IPS-NIHi11 (cell line): ENCODE data around the gene RASA3.
"Not testable (repeated sequence)": the region's sequence is repeated elsewhere in the genome, so short reads cannot be mapped to it uniquely, and the experiment has no call there.

Source experiments
- DNase-seq: peaks from one replicate; pipeline ENCODE4 v3.0.0; 2012; ENCODE audit warnings: mixed read lengths, low spot score

RASA3 gene

DNA sequence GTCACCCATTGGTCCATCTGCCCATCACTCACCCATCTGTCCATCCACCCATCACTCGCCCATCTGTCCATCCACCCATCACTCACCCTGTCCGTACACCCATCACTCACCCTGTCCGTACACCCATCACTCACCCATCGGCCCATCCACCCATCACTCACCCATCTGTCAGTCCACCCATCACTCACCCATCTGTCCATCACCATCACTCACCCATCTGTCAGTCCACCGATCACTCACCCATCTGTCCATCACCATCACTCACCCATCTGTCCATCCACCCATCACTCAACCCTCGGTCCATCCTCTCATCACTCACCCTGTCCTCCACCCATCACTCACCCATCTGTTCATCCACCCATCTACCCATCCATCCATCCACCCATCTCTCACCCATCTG is 143.6 kb downstream of the RASA3 start:
- DNase-seq = not testable (repeated sequence)

DNA sequence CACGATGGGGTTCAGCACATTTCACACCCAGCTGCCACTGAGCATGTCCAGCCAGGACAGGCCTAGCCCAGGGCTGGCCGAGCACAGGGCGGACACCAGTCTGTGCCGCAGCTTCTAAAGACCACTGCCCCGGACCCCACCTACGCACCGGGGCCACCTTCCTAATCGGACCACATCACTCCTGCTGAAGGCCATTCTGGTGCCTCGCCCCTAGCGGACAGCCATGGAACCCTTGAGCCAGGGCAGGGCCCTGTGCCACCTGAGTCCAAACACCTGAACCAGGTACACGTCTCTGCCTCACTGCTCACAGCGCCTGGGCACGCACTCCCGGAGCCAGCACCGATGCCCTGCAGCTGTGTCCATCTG is 150.1 kb downstream of the RASA3 start:
- no peak for DNase-seq

DNA sequence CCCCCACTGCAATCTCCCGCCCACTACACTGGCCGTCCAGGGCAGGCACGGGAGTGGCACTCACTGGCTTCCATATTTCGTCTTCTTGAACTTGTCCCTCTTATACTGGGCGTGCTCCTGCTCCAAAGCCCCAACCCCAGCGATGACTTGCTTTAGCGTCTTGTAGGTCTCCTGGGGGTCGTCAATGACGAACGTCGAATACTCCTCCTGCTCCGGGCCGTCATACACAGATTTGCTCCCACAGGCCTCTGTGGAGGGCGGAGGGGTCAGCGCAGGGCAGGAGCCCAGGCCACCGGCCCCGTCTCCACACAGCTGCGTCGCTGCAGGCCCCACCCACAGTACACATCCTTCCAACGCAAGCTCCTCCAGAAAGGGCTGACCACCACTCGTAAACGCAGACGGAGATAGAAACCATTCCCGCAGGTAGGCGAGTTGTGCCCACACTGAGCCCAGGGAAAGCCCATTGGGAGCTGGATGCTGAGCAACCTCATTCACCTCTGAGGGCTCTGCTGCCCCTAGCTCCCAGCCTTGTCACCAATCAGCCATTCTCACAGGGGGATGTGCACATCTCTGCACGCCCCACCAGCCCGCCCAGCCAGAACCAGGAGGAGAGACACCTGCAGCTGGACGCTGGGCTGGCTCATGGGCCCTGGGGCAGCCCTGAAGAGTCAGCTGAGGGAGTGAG is 150.7 kb downstream of the RASA3 start:
- no peak for DNase-seq

DNA sequence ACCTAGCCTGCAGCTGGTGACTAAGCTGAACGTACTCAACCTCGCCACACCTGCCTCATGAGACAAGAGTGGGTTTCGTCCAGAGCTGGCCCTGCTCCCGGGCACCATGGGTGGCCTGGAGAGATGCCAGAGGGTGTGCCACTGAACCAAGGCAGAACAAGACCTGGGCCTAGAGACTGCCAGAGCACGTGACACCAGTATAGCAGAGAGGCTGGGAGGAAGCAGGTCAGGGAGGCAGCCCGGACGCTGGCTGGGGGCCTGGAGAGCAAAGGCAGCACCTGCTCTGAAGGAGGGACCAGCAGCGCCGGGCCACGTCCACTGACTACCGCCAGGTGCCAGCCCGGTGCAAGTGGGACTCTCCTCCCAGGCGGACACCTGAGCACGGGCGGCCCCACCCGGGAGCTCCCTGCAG is 151.2 kb downstream of the RASA3 start:
- DNase-seq = peak; percentile 77

DNA sequence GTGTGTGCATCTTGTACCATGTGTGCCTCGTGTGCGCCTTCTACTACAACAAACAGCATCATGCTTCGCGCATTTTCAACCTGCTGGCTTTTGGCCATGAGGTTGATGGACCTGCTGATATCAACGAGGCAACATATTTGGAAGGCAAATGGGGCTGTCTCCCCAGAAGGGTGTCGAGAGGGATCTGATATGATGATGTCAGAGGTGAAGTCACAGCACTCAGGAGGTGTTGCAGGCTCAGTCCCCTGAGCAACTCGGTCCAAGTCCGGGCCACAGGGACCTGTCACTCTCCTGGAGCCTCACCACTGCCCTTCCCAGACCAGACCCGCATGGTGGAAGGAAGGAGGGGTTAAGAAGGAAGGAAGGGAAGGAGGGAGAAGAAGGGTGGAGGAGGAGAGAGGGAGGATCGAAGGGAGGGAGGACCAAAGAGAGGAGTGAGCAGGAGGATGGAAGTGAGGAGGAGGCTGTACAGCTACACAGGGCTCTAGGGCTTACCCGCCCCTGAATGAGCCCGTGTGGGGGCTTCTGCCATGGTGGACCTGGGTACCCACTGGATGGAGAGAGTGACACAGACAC is 151.8 kb downstream of the RASA3 start:
- DNase-seq = no peak

DNA sequence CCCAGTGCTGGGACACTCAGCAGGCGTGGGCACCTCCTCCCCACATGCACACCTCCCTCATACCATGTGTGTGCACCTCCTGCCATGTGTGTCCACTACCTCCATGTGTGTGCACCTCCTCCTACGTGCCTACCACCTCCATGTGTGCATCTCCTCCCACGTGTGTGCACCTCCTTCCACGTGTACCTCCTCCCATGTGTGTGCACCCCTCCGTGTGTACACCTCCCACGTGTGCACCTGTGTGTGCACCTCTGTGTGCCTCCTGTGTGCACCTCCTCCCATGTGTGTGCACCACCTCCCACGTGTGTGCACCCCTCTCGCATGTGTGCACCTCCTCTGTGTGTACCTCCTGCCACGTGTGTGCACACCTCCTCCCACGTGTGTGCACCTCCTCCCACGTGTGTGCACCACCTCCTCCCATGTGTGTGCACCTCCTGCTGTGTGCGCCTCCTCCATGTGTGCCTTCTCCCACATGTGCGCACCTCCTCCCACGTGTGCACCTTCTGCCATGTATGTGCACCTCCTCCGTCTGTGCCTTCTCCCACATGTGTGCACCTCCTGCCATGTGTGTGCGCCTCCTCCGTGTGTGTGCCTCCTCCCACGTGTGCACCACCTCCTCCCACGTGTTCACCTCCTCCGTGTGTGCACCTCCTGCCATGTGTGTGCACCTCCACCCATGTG is 152.5 kb downstream of the RASA3 start:
- no peak for DNase-seq

DNA sequence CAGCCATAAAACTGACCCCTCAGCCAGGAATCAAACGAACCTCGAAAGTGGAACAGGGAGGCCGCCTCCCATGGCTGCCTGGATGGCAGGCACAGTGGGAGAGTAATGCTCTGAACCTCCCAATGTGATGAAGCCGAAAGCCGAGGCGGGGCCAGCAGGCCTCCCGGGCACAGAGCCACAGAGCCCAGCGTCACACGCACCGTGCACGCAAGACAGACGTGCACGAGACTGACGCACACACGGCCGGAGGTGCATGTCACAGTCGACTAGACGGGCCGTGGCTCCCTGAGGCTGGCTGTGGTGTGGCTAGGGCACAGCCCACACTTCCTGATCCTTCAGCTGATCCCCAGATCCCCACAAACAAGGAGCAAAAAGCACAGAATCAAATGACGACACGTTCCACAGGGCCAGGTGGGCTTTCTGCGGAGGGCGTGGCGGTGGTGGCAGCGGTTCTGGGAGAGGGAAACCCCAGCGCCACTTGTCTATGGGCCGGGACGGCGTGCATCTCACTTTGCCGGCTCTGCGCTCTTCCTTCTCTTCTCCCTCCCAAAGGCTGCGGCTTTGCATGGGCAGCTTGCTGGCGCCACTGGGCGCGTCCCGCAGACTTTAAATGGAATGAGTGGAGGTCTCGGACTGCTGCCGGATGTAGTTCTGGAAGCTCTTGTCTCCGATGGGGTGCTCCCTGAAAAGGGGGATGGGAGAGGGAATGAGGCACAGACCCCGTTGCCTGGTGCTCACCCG is 153.5 kb downstream of the RASA3 start:
- DNase-seq = no peak

DNA sequence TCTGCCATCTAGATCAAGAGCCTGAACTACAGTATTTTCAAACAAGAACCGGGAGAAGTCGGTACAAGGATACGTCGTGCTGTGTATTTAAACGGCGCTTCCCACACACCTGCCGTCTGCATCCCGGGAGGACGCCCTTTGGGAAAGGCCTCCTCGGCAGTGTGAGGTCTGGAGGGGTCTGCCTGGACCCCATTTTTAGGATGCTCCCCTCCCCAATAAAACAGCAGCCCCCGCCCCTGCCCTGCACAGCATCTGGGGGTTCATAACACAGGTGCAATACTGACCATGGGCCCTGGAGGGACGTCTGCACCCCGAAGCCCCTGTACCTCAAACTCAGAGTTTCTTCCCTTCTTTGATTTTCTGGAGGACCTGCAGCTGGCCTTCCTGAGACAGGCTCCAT is 154.4 kb downstream of the RASA3 start:
- DNase-seq = no peak

DNA sequence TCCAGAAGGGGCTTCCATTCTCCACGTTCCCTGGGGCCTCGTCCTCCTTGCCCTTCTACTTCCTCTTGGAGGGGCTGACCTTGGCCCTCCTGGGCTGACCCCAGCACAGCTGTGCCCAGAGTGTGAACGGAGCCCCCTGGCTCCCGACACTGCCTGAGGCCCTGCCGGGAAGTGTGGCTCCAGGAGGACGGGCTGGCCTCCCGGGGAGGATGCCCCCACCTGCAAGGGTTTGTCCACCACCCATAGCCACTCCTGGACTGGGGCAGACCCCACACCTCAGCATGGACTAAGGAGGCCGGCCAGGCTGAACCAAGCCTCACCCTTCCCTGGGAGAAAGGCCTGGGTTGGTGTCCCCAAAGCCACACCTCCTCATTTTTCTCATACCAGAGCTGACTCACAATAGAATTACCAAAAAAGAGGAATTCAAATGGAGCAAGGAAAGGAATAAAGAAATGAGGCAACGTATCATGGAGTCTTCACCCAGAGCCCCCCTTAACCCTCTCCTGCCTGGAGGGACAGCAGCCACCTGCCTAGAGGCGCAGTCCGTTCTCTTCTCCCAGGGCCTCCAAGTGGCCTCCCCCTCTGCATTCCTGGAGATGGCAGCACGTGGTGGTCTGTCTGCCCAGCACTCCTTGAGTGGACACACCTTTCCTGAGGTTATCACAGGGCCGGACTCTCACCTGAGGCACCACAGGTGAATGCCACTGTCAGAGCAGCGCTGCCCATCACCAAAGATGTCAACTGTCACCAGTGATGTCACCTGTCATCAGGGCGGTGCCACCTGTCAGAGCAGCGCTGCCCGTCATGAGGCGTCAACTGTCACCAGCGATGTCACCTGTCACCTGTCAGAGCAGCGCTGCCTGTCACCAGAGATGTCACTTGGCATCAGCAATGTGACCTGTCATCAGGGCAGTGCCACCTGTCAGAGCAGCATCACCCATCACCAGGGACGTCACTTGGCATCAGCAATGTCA is 155.4 kb downstream of the RASA3 start:
- peak; percentile 64 for DNase-seq

DNA sequence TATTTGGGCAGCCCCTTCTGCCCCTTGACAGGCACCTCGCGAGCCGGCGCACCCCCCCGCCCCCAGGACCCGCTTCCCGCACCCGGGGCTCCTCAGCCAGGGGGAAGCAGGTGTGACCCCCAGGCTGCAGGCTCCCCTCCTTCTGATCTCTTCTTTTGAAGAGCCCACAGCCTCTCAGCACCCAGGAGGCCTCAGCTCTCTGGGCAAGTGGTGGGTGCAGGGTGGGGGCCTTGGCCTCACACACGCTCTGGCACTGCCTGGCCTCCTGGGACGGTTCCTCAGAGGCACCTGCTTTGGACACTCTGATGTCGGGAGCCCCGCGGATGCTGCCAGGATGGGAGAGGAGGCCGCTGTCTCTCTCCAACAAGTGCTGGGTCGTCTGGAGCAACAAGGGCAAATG is 157.0 kb downstream of the RASA3 start:
- no peak for DNase-seq

DNA sequence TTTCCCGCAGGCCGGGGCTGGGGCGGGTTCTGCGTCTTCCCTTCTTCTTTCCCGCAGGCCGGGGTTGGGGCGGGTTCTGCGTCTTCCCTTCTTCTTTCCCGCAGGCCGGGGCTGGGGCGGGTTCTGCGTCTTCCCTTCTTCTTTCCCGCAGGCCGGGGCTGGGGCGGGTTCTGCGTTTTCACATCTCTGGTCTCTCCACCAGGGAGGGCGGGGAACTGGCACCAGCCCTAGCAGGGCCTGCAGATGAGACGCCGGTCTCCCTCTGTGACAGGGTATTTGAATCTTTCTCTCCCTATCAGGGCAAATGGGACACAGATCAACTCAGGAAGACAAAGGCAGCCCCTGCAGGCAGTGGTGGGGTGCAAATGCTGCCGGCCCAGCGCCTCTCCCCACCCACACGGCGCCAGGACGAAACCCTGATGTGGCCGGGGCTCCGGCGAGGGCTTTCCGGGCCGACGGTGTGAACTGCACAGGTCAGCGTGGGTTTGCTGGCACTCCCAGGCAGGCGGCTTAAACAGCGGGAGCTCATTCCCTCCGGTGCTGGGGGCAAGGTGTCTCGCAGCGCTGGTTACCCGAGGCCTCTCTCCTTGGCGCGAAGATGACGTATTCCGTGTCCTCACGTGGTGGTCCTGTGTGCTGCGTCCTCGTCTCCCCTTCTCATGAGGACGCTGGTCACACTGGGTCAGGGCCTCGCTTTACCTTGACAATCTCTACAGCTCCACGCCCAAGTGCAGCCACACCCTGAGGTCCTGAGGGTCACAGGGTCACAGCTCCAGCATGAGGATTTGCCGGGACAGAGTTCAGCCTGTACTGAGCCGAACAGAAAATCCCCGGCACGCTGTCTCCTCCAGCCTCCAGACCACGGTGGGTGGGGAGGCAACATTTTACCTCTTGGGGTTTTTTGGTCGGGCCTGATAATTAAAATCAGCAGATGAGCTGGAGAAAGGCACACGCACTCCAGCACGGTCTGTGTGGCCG is 157.8 kb downstream of the RASA3 start:
- DNase-seq = no peak

DNA sequence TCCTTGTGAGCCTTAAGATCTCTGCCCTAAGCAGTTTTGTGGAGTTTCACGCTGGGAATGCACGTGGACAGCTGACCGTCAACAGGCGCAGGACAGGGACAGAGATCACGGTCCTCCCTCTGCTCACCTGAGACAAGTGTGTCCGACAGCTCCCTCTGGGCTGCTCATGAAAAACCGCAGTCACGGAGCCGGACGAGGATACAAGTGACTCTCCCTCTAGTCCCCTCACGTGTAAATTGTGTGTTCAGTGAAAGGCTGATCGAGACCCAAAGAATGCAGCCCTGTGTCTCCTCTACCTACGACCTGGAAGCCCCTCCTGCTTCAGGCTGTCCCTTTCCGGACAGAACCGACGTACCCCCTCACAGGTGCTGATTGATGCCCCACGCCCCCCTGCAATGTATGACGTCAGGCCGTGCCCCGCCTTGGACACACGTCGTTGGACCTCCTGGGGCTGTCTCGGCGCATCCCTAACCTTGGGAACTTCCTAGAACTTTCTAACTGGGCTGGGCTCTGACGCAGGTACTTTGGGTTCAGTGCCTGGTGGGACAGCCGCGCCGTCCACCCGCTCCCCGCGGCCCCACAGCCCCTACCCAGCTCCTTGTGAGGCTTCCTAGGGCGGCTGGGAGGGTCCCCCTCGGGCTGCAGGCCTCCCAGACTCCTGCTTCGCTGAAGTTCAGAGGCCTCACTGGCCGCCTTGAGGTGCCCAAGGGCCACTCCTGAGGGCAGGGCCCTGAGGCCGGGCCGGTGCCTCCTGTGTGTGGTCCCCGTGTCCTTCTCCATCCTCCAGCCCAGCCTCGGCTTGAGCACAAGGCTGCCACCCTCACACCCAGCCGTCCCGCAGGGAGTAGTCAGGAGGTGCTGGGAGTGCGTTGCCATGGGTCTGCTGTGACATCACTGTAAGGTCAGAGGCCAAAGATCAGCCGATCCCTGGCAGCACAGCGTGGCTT is 158.9 kb downstream of the RASA3 start, which contains the start of gene C13orf46:
C13orf46 (minus strand) TSS at position 859 of the 947 bp plus-strand sequence; CDS start at position 780, 79 bp downstream.
- DNase-seq = no peak

DNA sequence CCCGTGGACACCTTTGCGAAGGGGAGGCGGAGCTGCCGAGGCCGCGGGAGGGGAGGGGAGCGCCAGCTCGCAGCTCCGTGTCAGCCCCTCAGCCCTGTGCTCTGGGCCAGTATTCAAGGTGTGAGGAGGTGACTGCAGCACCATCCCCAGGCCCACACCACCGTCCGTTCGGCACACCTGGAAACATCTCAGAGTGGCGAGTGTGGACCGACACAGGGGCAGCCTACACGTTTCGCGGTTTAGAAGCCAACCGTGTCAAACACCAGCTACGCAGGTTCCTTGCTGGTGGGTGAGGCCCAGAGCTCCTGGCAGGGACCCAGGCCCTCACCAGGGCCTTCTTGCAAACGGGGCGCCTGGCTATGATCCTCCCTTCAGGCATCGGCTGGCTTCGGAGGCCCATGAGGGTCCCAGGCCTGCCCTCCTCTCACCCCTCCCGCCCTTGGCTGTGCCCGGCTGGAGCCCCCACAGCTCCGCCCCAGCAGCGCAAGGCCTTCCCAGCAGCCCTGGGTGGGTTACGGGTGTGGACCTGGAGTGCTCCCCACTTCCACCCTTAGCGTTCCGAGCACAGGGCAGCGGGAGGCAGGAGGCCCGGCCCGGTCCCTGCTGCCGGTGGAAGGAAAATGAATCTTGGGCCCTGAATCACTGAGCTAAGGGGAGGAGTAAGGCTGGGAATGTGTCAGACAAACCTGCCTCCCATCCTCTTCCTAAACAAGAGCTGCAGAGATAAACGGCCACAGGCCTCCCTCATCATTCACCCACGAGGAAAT is 159.8 kb downstream of the RASA3 start:
- DNase-seq = no peak

DNA sequence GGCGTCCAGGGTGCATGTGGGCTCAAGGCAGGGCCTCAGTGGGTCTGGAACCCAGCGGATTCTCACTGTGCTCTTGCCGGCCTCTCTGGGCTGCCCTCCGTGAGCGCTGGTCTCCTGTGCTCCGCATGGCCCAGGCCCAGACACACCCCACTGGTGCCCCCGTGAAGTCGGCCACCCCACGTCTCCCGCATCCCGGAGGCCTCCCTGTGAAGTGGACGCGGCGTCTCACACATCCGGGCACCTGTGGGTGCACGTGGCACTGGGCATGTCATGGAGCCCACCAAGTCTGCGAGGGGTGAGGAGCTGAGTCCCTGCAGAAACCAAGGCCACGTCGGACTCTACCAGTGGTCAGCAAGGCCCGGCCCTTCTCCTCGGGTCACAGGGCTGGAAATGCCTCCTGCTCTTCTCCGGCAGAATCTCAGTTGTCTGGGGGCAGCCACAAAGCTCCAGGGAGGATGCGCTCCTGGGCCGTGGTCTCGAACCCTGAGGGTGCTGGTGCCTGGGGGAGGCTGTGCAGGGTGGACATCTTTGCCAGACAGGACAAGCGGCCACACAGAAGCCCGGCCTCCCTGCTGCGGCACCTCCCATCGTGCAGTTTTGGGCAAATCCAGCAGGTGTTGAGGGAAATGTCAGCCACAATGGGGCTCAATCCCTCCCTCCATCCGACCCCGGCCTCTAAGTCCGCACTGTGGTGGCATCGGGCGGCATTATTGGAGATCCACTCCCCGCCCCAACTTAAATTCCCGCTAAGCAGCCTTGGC is 160.8 kb downstream of the RASA3 start:
- DNase-seq = no peak

DNA sequence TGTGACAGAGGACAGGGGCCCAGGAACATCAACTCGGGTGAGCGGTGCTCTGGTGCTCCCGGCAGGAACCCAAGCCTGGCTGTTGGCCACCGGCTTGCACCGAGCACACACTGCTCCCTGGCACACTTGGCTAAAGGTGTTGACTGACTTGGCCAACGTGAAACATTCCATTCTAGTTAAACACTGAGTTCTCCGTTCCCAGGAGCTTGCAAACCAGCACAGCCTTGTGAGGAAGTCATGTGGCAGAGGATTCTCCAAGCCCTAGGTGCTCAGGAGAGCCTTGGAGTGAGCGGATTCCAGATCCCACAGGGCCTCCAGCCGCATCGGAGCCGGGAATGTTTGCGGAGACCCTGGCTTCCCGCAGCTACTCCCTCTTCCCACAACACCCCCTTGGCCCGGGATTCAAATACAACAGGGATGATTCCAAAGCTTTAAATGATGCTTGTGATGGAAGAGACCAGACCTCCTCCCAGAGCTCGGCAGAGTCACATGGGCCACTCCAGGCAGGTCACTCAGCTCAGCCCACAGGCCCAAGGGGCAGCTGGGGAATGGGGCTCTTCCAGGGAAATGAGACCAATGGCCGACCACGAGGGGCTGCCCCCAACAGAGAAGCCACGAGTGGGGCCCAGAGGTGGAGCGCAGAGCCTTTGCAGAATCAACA is 161.5 kb downstream of the RASA3 start:
- no peak for DNase-seq

DNA sequence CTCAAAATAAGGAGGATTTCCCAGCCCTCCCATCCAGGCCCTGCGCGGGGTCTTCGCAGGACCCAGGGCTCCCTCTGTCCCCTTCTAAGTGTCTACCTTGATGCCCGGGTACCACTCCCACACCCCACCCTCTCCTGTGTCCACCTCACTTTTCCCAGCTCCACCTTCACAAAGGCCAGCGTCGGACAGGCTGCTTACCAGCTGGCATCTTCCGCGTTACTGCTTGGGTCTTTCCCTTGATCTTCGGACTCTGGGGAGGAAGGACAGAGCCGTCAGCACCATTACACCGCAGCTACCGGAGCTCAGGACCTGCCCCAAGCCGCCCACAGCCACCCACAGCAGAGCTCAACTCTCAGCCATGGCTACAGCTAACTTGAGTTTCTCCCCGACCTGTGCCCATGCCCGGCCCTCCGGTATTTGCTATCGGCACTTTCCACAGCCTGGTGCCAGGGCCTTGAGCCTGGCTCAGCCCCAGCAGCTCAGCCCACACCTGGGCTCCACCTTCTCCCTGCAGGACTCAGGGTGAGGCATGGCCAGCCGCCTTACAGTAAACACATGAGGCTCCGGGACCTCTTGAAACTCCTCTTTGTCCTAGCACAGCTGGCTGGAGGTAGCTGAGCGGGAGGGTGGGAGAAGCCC is 162.3 kb downstream of the RASA3 start:
- DNase-seq = no peak
